GM19238 (cell line): ENCODE data around the gene ATP11A.
"Not testable (repeated sequence)": the region's sequence is repeated elsewhere in the genome, so short reads cannot be mapped to it uniquely, and the experiment has no call there.

ENCODE experiments used
- DNase-seq: peaks from one replicate; pipeline ENCODE4 v3.0.0; 2011; ENCODE audit warnings: low spot score; ENCODE audit not compliant: insufficient read length

Gene ATP11A

DNA sequence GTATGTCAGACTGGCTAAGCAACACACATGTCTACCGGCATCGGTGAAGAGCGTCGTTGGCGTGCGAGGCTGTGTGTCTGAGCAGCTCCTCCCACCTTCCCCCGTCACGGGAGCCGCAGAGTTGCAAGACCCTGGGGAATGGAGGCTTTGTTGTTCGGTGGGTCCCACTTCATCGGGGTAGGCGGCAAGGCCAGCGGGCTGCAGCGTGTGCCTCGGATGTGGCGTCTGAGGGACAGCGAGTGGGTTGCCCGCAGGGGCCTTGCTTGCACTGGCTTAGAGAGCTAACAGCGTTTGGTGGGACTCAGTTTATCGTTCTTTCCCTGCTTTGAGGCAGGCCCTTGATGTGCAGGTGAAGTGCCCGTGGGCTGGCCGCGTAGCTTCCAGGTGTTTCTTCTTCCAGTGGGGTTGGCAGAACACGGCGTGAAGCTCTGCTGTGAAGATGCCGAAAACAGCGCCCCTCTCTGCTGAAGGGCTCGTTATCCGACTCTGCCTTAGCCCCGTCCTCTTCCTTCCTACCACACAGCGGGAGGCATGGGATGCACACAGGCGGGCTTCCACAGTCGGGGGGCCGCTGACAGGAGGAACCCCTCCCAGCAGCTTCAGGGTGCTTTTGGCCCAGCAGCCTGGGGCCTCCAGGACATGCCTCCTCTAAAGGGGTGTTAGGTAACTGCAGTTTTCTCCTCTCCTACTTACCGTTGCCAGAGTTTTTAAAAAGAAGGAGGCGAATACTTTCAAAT, 85.2 kb downstream of the ATP11A start:
- DNase-seq = no peak

DNA sequence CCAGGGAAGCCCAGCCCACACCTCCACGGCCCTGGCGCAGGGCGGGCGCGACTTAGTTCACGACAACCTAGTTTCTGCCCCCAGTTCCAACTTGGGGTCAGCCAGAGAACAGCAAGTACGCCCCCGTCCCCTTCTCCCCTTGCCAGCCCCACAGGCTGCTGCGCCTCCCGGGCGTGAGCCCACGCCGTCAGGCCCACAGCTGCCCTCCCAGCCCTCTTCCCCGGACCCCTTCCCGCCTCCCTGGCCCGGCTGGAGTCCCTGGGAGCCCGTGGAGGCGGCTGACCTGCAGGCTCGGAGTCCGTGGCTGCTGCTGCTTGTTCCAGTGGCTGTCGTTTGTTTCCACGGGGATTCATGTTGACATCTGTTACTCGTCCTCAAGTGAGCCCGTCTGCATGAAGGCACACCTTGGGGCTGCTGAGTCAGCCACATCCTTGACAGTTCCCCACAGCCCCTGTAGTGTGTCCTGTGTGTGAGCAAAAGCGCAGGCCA, 86.0 kb downstream of the ATP11A start:
- no peak for DNase-seq

DNA sequence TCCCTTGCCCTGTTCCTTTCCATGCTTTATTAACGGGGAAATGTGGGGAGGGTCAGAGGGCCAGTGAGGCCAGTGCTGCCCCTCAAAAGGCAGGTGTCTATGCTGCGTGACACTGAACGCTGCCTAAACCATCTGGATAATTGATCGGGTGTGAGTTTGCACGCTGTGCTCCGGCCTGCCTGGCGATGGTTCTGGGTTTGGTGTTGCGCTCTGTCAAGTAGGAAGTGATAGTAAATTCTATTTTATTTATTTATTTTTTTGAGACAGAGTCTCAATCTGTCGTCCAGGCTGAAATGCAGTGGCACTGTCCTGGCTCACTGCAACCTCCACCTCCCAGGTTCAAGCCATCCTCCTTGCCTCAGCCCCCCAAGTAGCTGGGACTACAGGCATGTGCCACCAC, 86.5 kb downstream of the ATP11A start:
- DNase-seq = no peak

DNA sequence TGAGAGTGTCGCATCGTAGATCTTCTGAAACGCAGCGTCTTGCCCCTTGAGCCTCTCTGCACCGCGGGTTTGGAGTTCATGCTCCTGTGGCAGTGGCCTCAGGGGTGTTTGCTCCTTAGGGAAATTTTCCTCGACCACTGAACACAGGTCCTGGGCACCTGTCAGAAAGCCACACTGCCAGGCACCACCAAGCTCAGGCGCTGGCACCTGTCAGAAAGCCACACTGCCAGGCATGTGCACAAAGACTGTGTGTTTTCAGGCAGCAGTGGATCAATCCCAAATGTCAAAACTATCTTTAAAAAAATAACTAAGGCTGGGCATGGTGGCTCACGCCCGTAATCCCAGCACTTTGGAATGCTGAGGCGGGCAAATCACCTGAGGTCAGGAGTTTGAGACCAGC, 87.1 kb downstream of the ATP11A start:
- no peak for DNase-seq

DNA sequence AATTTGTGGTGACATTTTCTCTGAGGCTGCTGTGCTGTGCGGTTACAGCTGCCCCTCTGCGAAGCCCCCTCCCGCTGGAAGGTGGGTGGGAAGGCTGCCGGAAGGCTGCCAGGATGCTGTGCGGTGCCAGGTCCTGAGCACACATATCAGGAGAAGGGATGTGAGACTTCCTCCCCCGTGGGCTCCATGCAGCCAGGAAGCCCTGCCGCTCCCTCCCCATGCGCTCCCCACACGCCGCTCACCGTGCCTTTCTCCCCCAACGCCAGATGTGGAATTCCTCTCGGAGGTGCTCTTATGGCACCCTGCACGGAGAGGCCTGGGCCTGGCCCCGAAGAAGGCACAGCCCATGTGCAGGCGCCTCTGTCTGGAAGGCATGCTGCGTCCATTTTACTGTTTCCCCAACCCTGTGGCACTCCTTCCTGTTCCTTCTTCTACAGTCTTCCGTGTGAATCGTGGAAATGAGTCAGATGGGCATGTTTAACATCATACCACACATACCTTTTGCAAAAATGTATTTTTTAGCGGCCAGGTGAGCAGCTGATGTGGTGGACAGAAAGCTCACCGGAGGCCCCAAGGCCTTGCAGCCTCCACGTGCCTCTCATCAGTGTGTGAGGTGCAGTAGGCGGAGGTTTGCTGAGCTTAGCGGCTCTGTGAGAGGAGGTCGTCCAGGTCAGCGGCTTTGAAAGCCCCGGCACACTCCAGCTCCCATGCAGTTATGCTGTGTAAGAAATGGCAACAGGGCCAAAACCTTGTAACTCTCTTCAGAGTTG, 88.0 kb downstream of the ATP11A start:
- DNase-seq = no peak

DNA sequence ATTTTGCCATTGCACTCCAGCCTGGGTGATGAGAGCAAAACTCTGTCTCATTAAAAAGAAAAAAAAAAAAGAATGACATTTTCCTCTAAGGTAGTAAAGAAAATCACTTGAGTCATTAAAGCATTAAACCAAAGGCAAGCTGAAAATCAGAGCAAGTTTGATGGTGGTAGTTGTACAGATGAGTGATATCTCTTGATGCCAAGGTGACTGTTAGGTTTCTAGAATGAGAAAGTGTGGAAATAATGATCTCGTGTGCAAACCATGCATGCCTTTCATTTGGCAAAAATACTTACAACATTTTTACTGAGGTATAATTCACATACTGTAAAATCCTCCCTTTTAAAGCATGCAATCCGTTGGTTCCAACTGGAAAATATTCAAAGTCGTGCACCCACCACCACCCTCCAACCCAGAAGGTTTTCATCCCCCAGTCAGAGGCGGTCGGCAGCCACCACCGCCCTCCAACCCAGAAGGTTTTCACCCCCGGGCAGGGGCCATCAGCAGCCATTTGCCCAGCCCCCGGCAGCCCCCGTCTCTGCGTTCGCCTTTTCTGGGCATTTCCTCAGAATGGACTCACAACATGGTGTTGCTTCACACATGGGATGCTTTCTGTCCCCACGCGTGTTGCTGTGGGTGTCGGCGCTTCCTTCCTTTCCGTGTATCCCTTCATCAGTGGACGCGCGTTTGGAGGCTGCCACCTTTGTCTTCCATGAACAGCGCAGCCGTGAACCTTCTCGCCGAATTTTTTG, 90.2 kb downstream of the ATP11A start:
- no peak for DNase-seq

DNA sequence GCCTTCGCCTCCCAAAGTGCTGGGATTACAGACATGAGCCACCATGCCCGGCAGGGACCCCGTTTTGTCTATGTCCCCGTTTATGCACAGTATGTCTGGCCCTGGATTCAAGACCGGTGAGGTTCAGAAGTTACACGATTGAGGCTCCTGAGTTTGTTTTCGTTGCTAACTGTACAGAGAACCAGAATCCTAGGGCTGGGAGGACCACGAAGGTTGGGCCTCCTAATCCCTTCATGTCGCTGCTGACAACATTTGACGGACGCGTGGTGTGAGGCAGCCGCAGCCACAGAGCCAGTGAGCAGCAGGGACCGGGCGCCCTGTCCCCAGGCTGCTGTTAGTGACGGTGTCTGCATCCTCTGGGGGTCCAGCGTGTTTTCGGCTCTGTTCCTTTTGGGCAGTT, 91.4 kb downstream of the ATP11A start:
- no peak for DNase-seq

DNA sequence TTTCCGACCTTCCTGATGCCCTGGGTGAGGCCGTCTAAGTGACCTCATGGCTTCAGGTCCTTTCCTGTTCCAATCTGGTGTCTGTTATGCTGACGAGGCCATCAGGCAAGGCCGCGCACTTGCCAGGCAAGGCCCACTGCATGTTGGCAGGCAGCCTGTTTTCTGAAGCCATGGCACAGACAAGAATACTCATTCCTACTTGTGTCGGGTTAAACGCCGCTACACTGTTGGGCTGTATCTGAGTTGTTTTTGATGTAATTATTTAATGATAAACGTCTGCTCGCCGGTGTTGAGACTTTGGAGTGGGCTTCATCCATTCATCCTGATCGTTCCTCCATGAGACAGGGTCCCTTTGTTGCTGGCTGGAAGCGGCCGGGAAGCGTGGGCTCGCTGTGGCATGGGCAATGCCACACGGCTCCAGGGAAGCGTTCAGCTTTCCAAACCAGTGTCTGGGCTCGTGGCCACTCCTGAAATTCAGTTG, 92.1 kb downstream of the ATP11A start:
- no peak for DNase-seq

DNA sequence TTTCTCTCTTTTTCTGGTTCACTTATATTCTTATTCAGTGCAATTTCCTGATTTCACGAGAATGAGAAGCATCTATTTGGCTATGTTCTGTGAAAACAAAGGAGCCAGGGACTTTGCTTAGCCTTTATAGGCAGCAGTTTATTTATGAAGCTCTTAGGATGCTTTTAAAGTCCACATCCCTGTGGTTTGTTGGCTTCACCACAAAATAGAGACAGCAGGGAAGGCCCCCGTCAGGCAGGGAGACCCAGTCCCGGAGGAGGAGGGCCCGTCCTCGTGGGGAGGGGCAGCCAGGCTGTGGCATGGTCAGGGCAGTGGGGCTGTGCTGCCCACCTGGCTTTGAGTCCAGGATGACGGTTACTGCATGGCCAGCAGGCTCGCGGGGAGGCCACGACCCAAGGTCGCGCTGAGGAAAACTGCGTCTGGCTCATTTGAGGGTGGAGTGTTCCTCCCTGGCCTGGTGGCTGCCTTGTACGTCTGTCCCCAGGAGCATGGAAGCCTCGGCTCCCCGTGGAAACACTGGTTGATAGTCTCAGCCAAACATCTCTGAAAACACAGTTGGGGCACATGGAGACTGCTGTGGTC, 92.7 kb downstream of the ATP11A start:
- DNase-seq = no peak

DNA sequence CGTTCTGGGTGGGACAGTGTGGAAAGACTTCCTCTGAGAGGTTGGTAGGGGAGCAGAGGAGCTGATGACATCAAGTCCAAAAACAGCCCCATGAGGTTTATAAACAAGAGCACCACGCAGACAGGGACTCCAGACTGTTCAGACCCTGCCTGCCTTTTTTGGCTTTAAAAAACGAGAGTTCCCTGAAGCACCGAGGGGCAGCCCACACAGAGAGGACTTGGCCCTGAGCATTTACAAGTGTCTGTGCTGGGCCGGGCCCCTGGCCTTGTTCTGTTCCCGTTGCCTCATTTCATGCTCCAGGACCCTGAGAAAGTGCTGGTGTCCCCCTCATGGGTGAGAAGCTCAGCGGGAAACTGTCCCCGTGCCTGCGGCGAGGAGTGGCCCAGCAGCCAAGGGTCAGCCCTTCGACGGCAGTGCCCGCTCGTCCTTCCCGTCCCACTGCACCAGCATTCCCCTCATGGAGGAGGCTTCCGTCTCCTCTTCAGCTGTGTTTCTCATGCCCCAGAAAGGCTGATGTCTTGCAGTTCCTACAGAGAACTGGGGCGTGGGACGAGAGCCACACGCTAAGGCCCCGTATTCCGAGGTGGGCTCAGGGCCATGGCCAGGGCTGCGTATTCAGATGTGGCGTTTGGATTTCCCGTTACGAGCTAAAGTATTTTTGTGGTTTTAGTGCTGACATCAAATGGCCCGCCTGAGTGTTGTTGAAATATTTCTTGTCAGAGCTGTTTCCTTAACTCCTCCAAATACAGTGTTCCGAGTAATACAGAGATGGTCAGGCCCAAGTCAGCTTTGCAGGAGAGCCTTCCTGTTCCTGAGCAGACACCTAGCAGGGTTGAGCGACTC, 93.5 kb downstream of the ATP11A start:
- DNase-seq = no peak

DNA sequence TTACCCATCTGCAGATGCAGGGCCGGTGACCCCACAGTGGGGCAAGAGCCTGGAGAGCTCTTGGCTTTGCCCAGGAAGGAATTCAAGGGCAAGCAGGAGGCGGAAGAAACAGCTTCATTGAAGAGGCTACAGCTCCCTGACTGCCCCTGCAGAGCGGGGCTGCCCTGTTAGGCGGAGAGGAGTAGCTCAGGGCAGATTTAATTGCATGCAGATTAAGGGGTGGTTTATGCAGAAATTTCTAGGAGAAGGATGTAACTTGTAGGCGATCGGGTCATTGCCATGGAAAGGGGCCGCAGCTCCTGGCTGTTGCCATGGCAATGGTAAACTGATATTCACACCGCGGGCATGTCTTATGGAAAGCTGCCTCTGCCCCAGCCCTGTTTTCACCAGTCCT, 94.1 kb downstream of the ATP11A start:
- no peak for DNase-seq

DNA sequence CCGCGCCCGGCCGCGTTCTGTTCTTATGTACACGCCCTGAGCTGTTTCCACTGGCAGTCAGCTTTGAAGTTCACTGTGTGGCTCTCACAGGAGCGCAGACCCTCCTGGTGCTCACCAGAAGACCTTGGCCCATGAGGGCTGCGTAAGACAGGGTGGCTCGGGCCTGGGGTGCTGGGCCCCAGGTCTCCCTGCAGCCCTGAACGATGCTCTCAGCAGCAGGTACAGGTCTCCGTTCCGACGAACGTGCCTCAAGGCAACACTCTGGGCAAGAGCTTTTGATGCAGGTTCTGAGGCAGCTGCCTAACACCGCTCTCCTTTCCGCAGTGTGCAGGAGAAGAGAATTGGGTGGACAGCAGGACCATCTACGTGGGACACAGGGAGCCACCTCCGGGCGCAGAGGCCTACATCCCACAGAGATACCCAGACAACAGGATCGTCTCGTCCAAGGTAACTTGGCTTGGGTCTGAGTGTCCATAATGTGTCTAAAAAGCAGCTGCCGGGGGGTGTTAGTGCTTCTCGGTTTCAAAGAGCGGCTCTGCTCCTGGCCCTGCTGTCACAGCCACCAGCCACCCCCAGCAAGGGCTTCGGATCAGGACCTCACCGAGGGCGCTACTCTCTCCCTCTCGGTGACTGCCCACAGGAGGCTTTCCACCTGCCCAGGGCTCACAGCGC, 95.1 kb downstream of the ATP11A start:
- no peak for DNase-seq

DNA sequence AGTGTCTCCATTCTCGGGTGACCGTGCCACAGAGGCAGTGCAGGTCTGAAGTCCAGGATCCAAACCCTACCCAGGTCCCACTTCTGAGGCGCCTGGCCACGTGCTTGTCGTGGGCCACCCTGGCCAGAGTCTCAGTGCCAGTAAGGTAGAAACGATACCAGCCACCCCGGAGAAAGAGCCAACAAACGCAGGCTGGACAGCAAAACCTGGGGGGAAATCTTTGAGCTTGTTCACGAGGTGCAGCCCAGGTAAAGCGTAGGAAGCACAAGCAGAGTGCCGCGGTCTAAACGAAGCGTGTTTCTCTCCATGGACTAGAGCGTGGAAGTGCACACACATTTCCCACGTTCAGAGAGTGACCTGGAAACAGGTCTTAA, 95.6 kb downstream of the ATP11A start:
- no peak for DNase-seq

DNA sequence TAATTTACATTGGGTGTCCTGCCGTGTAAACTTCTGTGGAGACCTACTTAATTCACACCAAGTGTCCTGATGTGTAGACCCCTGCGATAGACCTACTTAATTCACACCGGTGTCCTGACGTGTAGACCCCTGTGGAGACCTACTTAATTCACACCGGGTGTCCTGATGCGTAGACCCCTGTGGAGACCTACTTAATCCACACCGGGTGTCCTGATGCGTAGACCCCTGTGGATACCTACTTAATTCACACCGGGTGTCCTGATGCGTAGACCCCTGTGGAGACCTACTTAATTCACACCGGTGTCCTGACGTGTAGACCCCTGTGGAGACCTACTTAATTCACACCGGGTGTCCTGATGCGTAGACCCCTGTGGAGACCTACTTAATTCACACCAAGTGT, 97.0 kb downstream of the ATP11A start:
- DNase-seq = not testable (repeated sequence)

DNA sequence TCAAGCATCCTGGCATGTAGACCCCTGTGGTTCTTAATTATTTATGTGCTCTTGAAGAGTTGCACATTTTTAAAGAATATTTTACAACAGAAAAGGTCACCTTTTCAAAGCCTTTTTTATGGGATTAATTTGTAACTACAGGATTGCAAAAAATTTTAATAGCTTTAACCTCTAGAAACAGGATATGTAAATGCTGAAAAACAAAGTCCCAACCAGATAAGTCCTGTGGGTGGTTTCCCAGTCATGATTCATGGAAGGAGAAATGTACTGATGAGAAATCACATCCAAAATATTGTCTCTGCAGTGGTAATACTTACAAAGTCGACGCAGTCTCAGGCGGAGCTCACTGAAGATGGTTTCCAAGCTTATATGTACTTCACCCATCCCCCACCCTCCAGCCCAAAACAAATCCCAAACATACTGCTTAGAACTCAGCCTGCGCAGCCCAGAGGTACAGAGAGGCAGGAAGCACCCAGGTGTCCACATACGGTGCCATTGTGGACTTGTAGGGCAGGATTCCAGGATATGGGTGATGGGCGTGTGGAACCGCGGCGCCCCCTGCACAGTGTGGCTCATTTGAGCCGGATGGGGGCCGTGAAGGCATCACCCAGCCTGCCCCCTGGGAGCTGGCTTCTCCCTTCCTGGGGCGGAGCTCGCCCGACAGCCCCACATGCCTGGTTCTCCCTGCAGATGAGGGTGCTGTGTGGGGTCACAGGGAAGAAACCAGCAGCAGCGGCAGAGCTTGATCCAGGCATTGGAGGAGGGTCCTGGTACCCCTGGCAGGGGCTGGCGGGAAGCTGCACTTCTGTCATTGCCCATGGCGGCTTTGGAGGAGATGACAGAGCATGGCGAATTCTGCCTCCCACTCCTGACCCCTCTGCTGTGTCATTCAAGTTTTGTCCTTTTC, 101.2 kb downstream of the ATP11A start:
- DNase-seq = no peak

DNA sequence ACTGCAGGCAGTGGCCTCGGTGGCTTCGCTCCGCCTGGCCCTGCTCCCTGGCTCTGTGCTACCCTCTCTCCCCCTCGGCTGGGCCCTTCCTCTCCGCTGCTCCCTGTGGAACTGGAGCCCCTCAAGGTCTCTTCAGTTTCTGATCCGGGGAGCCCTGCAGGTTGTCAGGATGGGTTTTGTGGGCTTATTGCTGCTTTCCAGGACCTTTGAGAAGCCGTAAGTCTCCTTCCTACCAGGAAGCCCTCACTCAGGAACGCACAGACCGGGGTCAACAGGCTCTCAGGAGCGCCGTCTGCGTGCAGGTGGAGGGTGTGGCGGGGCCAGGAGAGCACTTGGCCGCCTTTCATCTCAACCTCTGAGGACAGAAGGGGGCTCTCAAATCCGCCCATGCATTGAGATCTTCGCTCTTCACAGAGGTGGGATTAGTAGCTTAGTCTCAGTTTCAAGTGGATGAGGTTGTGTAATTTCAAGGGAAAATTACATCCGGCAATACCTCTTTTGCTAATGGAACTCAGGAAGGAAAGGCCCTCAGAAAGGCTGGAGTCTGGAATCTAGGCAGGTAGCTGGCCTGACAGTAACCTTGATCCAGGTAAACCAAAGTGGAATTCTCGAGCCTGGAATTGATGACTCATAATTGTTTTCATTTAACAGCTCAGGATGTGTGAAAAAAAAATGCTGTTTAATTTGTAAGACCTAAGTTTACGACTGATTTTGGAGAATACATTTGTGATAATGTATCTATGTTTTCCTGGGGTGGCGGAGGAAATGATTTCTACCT, 102.0 kb downstream of the ATP11A start:
- DNase-seq = no peak

DNA sequence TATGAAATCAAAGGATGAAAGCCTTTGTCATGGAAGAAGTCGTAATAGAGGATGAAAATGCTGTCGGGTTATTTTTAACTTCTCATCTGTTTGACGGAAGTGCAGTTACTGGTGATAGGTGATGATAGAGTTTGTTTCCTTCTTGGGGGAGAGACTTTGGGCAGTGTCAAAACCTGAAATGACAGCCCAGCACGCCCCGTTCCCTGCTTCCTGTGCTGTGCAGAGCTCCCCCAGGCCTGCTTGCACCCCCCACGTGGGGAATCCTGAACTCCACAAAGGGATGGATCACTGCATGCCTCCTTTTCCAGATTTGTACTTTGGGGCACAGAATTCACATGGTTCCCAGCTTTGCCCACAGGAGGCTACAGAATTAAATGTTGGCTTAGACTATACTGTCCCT, 102.7 kb downstream of the ATP11A start:
- no peak for DNase-seq
